ENCODE results near the gene ATOSA. TPM values are rescaled to one million over a fixed set of nuclear protein-coding genes. Genes with fewer than 3 reads are reported as not detected.

ATOSA gene
- total and polyA plus RNA-seq, 2 of the 13 experiments (the other 11 are each of a cell fraction or from before 2014, with no cell fraction given): 6.6 to 16.3 TPM

DNA sequence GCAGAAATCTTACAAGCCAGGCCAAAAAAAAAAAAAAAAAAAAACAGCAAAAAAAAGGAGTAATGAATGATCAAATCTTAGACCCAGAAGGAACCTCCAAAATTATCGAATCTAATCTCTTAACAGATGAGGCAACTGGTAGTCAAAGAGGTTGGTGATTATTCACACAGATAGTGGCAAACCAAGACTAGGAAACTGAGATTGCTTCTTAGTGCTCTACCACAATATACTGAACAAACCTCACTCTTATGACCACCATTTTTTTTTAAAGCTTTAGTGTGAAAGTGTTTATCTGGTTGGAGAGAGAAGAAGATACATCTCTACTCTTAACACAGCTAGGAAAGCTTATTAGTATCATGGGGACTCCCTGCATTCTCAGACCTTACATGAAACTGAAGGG is 17.3 kb downstream of the ATOSA start (continued):
- TF ChIP-seq, protein P1, sequence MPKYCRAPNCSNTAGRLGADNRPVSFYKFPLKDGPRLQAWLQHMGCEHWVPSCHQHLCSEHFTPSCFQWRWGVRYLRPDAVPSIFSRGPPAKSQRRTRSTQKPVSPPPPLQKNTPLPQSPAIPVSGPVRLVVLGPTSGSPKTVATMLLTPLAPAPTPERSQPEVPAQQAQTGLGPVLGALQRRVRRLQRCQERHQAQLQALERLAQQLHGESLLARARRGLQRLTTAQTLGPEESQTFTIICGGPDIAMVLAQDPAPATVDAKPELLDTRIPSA (CRISPR knock-in tag; IDR thresholded peaks at IDR 0.05; ENCODE audit: borderline replicate concordance): no peak
- TF ChIP-seq, protein P2, sequence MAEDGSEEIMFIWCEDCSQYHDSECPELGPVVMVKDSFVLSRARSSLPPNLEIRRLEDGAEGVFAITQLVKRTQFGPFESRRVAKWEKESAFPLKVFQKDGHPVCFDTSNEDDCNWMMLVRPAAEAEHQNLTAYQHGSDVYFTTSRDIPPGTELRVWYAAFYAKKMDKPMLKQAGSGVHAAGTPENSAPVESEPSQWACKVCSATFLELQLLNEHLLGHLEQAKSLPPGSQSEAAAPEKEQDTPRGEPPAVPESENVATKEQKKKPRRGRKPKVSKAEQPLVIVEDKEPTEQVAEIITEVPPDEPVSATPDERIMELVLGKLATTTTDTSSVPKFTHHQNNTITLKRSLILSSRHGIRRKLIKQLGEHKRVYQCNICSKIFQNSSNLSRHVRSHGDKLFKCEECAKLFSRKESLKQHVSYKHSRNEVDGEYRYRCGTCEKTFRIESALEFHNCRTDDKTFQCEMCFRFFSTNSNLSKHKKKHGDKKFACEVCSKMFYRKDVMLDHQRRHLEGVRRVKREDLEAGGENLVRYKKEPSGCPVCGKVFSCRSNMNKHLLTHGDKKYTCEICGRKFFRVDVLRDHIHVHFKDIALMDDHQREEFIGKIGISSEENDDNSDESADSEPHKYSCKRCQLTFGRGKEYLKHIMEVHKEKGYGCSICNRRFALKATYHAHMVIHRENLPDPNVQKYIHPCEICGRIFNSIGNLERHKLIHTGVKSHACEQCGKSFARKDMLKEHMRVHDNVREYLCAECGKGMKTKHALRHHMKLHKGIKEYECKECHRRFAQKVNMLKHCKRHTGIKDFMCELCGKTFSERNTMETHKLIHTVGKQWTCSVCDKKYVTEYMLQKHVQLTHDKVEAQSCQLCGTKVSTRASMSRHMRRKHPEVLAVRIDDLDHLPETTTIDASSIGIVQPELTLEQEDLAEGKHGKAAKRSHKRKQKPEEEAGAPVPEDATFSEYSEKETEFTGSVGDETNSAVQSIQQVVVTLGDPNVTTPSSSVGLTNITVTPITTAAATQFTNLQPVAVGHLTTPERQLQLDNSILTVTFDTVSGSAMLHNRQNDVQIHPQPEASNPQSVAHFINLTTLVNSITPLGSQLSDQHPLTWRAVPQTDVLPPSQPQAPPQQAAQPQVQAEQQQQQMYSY (CRISPR knock-in tag; IDR thresholded peaks at IDR 0.05): no peak

DNA sequence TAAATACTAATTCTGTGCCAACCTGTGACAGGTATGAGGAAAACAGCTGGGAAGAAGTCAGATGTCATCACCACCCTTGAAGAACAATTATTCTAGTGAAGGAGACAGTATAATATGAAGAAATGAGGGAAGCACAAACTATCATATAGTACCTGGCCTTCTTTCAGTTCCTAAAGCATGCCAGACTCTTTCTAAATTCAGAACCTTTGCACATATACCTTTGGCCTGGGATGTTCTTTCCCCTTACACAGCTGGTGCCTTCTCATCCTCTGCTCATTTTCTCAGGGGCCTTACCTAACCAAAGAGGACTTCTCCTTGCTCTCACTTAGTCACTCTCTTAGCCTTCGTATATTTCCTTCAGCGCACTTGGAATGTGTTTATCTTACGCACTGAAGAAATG is 19.0 kb downstream of the ATOSA start:
- ChIA-PET CTCF (ENCODE audit: low intra/inter-chr PET ratio, low total read pairs) (no interaction called here), POLR2A (no interaction called here)
- Histone ChIP-seq H2AFZ (ENCODE audit: low read length) (no peak overlapping the region), H3K79me2 (ENCODE audit: insufficient read depth, low read length) (no peaks in the 10 kb centered on the region), H3K4me1 (ENCODE audit: insufficient read depth, low read length) (no peaks in the 10 kb centered on the region), H3K27me3 (ENCODE audit: control insufficient read depth in 1 of 2, insufficient read depth in 2 of 2, low read length in 2 of 2) (no peaks in the 10 kb centered on the region), H4K20me1 (ENCODE audit: insufficient read depth, low read length) (no peaks in the 10 kb centered on the region), H3K4me2 (ENCODE audit: low read depth, low read length) (no peak overlapping the region), H3K27ac (ENCODE audit: extremely low read length, insufficient read depth, low read length) (no peak overlapping the region), H3K4me3 (replicated peaks in 1 of 3; ENCODE audit: insufficient read depth in 1 of 3, low read depth in 2 of 3, low read length in 3 of 3) (no peak overlapping the region), H3K9ac (ENCODE audit: insufficient read depth, low read depth, low read length) (no peak overlapping the region), H3K9me3 (ENCODE audit: low read length) (no peaks in the 10 kb centered on the region), H3K36me3 (replicated peaks in 1 of 2; ENCODE audit: control insufficient read depth in 1 of 2, insufficient read depth in 2 of 2, low read length in 2 of 2) (peaks cover 0 to 4% of the 10 kb centered on the region in 2 experiments; a peak in 2 of 5 replicates)
- in situ Hi-C loops (cut with HindIII; ENCODE audit: extremely low pct_ligation_motif_present, low pct_unique_long_range_greater_than_20kb): no loop called here
- FAIRE-seq: no peak
- intact Hi-C loops (cut with micrococcal nuclease; ENCODE audit: unreplicated experiment): no loop called here
- ATAC-seq: no peak
- no TSS peak for BruUV-seq (replicated peaks)
- DNase-seq (ENCODE audit: low spot score): no peak
- WGBS (ENCODE audit: low lambda C conversion rate): 95% methylated on average over 3 of the region's 3 CpGs
- TF ChIP-seq NFYB (CRISPR knock-in tag; IDR thresholded peaks at IDR 0.05): no peak
- TF ChIP-seq NFE2 (CRISPR knock-in tag; IDR thresholded peaks at IDR 0.05): no peak
- TF ChIP-seq, protein P3, sequence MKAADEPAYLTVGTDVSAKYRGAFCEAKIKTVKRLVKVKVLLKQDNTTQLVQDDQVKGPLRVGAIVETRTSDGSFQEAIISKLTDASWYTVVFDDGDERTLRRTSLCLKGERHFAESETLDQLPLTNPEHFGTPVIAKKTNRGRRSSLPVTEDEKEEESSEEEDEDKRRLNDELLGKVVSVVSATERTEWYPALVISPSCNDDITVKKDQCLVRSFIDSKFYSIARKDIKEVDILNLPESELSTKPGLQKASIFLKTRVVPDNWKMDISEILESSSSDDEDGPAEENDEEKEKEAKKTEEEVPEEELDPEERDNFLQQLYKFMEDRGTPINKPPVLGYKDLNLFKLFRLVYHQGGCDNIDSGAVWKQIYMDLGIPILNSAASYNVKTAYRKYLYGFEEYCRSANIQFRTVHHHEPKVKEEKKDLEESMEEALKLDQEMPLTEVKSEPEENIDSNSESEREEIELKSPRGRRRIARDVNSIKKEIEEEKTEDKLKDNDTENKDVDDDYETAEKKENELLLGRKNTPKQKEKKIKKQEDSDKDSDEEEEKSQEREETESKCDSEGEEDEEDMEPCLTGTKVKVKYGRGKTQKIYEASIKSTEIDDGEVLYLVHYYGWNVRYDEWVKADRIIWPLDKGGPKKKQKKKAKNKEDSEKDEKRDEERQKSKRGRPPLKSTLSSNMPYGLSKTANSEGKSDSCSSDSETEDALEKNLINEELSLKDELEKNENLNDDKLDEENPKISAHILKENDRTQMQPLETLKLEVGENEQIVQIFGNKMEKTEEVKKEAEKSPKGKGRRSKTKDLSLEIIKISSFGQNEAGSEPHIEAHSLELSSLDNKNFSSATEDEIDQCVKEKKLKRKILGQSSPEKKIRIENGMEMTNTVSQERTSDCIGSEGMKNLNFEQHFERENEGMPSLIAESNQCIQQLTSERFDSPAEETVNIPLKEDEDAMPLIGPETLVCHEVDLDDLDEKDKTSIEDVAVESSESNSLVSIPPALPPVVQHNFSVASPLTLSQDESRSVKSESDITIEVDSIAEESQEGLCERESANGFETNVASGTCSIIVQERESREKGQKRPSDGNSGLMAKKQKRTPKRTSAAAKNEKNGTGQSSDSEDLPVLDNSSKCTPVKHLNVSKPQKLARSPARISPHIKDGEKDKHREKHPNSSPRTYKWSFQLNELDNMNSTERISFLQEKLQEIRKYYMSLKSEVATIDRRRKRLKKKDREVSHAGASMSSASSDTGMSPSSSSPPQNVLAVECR (CRISPR knock-in tag; IDR thresholded peaks at IDR 0.05; ENCODE audit: borderline replicate concordance): no peak
- TF ChIP-seq, protein P4, sequence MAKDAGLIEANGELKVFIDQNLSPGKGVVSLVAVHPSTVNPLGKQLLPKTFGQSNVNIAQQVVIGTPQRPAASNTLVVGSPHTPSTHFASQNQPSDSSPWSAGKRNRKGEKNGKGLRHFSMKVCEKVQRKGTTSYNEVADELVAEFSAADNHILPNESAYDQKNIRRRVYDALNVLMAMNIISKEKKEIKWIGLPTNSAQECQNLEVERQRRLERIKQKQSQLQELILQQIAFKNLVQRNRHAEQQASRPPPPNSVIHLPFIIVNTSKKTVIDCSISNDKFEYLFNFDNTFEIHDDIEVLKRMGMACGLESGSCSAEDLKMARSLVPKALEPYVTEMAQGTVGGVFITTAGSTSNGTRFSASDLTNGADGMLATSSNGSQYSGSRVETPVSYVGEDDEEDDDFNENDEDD (CRISPR knock-in tag; IDR thresholded peaks at IDR 0.05; ENCODE audit: borderline replicate concordance): no peak
- TF ChIP-seq IKZF1 (IDR thresholded peaks at IDR 0.05): no peak
- TF ChIP-seq, protein P5, sequence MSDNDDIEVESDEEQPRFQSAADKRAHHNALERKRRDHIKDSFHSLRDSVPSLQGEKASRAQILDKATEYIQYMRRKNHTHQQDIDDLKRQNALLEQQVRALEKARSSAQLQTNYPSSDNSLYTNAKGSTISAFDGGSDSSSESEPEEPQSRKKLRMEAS (IDR thresholded peaks at IDR 0.05): no peak
- no peak for TF ChIP-seq ZFP62 (CRISPR knock-in tag; IDR thresholded peaks at IDR 0.05)
- TF ChIP-seq HNF4G (IDR thresholded peaks at IDR 0.05; ENCODE audit: borderline replicate concordance, low read depth, low read length): no peak
- no peak for TF ChIP-seq HNF4G (CRISPR knock-in tag; IDR thresholded peaks at IDR 0.05; ENCODE audit: borderline replicate concordance, low read depth)

Data from HepG2 (cell line).